Smooth muscle cell (in vitro differentiated cells): ENCODE measurements around the gene FFAR3. TPM values are rescaled to one million over a fixed set of nuclear protein-coding genes. Genes with fewer than 3 reads are reported as not detected.

Source experiments
- DNase-seq: peaks from one replicate; lab custom pipeline; 2025; ENCODE audit not compliant: unreplicated experiment; lab: John Stamatoyannopoulos, UW
- H2AFZ ChIP-seq: fragments of 200-600 bp; sonication (generic); 2 replicates; pipeline ENCODE4 v1.6.0; 2016; ENCODE audit warnings: antibody characterized with exemption, low read depth, mild to moderate bottlenecking
- H3F3A ChIP-seq: fragments of 200-600 bp; sonication (generic); 2 replicates; pipeline ENCODE4 v1.6.0; 2017; ENCODE audit warnings: antibody characterized with exemption, low read depth
- H3K27ac ChIP-seq: fragments of 200-600 bp; sonication (generic); 2 replicates; pipeline ENCODE4 v1.5.1; 2016; ENCODE audit warnings: low read depth, mild to moderate bottlenecking
- H3K27me3 ChIP-seq: fragments of 200-600 bp; sonication (generic); 2 replicates; pipeline ENCODE4 v1.6.1; 2016; ENCODE audit warnings: low read depth, mild to moderate bottlenecking
- H3K36me3 ChIP-seq: fragments of 200-600 bp; sonication (generic); 2 replicates; pipeline ENCODE4 v1.5.1; 2016; ENCODE audit warnings: low read depth
- H3K4me1 ChIP-seq: fragments of 200-600 bp; sonication (generic); 2 replicates; pipeline ENCODE4 v1.5.1; 2016; ENCODE audit warnings: low read depth
- H3K4me2 ChIP-seq: fragments of 200-600 bp; sonication (generic); 2 replicates; pipeline ENCODE4 v1.6.0; 2016; ENCODE audit warnings: mild to moderate bottlenecking
- H3K4me3 ChIP-seq: fragments of 200-600 bp; sonication (generic); 2 replicates; pipeline ENCODE4 v1.5.1; 2016; ENCODE audit warnings: mild to moderate bottlenecking
- H3K79me2 ChIP-seq: fragments of 200-600 bp; sonication (generic); 2 replicates; pipeline ENCODE4 v1.6.0; 2016; ENCODE audit warnings: low read depth, mild to moderate bottlenecking
- H3K9ac ChIP-seq: fragments of 200-600 bp; sonication (generic); 2 replicates; pipeline ENCODE4 v1.6.0; 2016; ENCODE audit warnings: low read depth
- H3K9me3 ChIP-seq: fragments of 200-600 bp; sonication (generic); replicated peaks from 2 replicates; pipeline ENCODE4 v1.5.1; 2016; ENCODE audit warnings: low read depth
- H4K20me1 ChIP-seq: fragments of 200-600 bp; sonication (generic); 2 replicates; pipeline ENCODE4 v1.6.0; 2016; ENCODE audit warnings: low read depth
- CTCF ChIP-seq: fragments of 200-600 bp; sonication (generic); IDR thresholded peaks from 2 replicates; pipeline ENCODE4 v1.5.1; 2017; ENCODE audit warnings: borderline replicate concordance, mild to moderate bottlenecking, antibody characterized with exemption; ENCODE audit not compliant: insufficient read depth, poor library complexity, severe bottlenecking
- WGBS: methylation state at CpG from one replicate; pipeline ENCODE4 v1.1.7; 2016; ENCODE audit warnings: low lambda C conversion rate; 5-methylcytosine and 5-hydroxymethylcytosine counted together
- polyA plus RNA-seq: library from polyadenylated mRNA; unstranded; fragments of >200 nt; fragmentation: Nextera tagmentation; extraction: Ambion mirVana; gene quantifications from 2 replicates; pipeline ENCODE4 v1.2.1, GENCODE V29; 2016
- total RNA-seq: library from RNA; depleted of rRNA; stranded (reverse); fragments of >200 nt; gene quantifications from 2 replicates; pipeline ENCODE4 v1.2.3, GENCODE V29; 2014

FFAR3 gene
- total and polyA plus RNA-seq, 2 experiments from 2014 or later, result not detected

GRCh38 chr19:35403116-35403760, 45.0 kb downstream of the FFAR3 start:
- Histone ChIP-seq H3K27ac (no peak overlapping the region), H4K20me1 (no peaks in the 10 kb centered on the region), H3K9ac (no peak overlapping the region), H3K36me3 (no peaks in the 10 kb centered on the region), H3K4me3 (no peak overlapping the region), H3K4me2 (no peak overlapping the region), H3F3A (no peaks in the 10 kb centered on the region), H3K27me3 (no peaks in the 10 kb centered on the region), H3K9me3 (no peaks in the 10 kb centered on the region), H2AFZ (no peak overlapping the region), H3K79me2 (no peaks in the 10 kb centered on the region), H3K4me1 (no peaks in the 10 kb centered on the region)
- DNase-seq, result no peak
- 57% methylated on average over 8 of the region's 8 CpGs for WGBS
- no peak for TF ChIP-seq CTCF

GRCh38 chr19:35404879-35405622, 46.8 kb downstream of the FFAR3 start:
- no peaks in the 10 kb centered on the region for H3K4me1 ChIP-seq
- no peak overlapping the region for H2AFZ ChIP-seq
- H3K27ac ChIP-seq, result peak overlapping the region; percentile 80
- H3K9me3 ChIP-seq, result no peaks in the 10 kb centered on the region
- H3K36me3 ChIP-seq, result no peaks in the 10 kb centered on the region
- no peak for DNase-seq
- WGBS, result 59% methylated on average over 11 of the region's 11 CpGs
- H3K79me2 ChIP-seq, result no peaks in the 10 kb centered on the region
- H4K20me1 ChIP-seq, result no peaks in the 10 kb centered on the region
- H3K4me3 ChIP-seq, result no peak overlapping the region
- H3K9ac ChIP-seq, result no peak overlapping the region
- no peaks in the 10 kb centered on the region for H3K27me3 ChIP-seq
- no peak for TF ChIP-seq CTCF
- H3F3A ChIP-seq, result no peaks in the 10 kb centered on the region
- H3K4me2 ChIP-seq, result peak overlapping the region; percentile 12

- TF ChIP-seq CTCF, result no peak
- WGBS, result 93% methylated on average over 6 of the region's 6 CpGs
Measured at GRCh38 chr19:35407619-35408018, 49.4 kb downstream of the FFAR3 start.

More at GRCh38 chr19:35407619-35408018, 49.4 kb downstream of the FFAR3 start:
- H3F3A ChIP-seq, result no peaks in the 10 kb centered on the region
- H3K79me2 ChIP-seq, result no peaks in the 10 kb centered on the region
- no peaks in the 10 kb centered on the region for H3K36me3 ChIP-seq
- H3K4me3 ChIP-seq, result no peak overlapping the region
- H3K4me2 ChIP-seq, result no peak overlapping the region
- H3K9ac ChIP-seq, result no peak overlapping the region
- H3K27ac ChIP-seq, result no peak overlapping the region
- no peaks in the 10 kb centered on the region for H3K9me3 ChIP-seq
- DNase-seq, result no peak
- H3K4me1 ChIP-seq, result no peaks in the 10 kb centered on the region
- H3K27me3 ChIP-seq, result no peaks in the 10 kb centered on the region
- no peaks in the 10 kb centered on the region for H4K20me1 ChIP-seq
- H2AFZ ChIP-seq, result no peak overlapping the region
